Measurements from ENCODE around the gene ZNF697. TPM values are rescaled to one million over a fixed set of nuclear protein-coding genes. Genes with fewer than 3 reads are reported as not detected.

Gene ZNF697
- total and polyA plus RNA-seq, 4 donors, result 2.3 to 22.2 (median 5.0) TPM

GRCh38 chr1:119656410-119656955 is 8.4 kb upstream of the ZNF697 start:
- H3K9me3 ChIP-seq (ENCODE audit: control insufficient read depth in 4 of 4, insufficient read depth in 3 of 4, low read length in 3 of 4), result no peaks in the 10 kb centered on the region
- no peaks in the 10 kb centered on the region for H3K27me3 ChIP-seq (ENCODE audit: control insufficient read depth in 3 of 3, insufficient read depth in 3 of 3, low read length in 2 of 3)
- H3K9ac ChIP-seq (ENCODE audit: insufficient read depth in 1 of 2, low read length in 2 of 2), result no peak overlapping the region
- peaks cover 0 to 55% (median 16%) of the 10 kb centered on the region in 5 donors for H3K4me1 ChIP-seq (ENCODE audit: control insufficient read depth in 5 of 5, insufficient read depth in 5 of 5, low read length in 5 of 5)
- H3K36me3 ChIP-seq (ENCODE audit: control insufficient read depth in 4 of 4, insufficient read depth in 4 of 4, low read length in 4 of 4), result no peaks in the 10 kb centered on the region
- H3K27ac ChIP-seq (ENCODE audit: low read depth in 1 of 2, low read length in 1 of 2), result no peak overlapping the region
- ATAC-seq (ENCODE audit: insufficient read depth, low FRiP score), result no peak
- TF ChIP-seq CTCF (IDR thresholded peaks at IDR 0.05; ENCODE audit: control extremely low read depth, extremely low read depth), result no peak
- 82 to 89% methylated on average over 5 of the region's 5 CpGs for WGBS, 2 donors
- no peak overlapping the region for H3K4me3 ChIP-seq
- DNase-seq, result no peak

- no peak overlapping the region for H3K4me3 ChIP-seq
- peak overlapping the region in 1 of 2 donors; percentile 72 for H3K9ac ChIP-seq (ENCODE audit: insufficient read depth in 1 of 2, low read length in 2 of 2)
- peak in 2 of 3 donors; percentile 70 to 85 for DNase-seq
- peaks cover 0 to 47% (median 16%) of the 10 kb centered on the region in 5 donors for H3K4me1 ChIP-seq (ENCODE audit: control insufficient read depth in 5 of 5, insufficient read depth in 5 of 5, low read length in 5 of 5)
- WGBS, 2 donors, result 49 to 90% methylated on average over 1 of the region's 1 CpG
- no peak for TF ChIP-seq CTCF (IDR thresholded peaks at IDR 0.05; ENCODE audit: control extremely low read depth, extremely low read depth)
- H3K27me3 ChIP-seq (ENCODE audit: control insufficient read depth in 3 of 3, insufficient read depth in 3 of 3, low read length in 2 of 3), result peaks cover 0 to 3% (median 0%) of the 10 kb centered on the region in 3 donors
- H3K27ac ChIP-seq (ENCODE audit: low read depth in 1 of 2, low read length in 1 of 2), result no peak overlapping the region
- H3K36me3 ChIP-seq (ENCODE audit: control insufficient read depth in 4 of 4, insufficient read depth in 4 of 4, low read length in 4 of 4), result no peaks in the 10 kb centered on the region
- no peaks in the 10 kb centered on the region for H3K9me3 ChIP-seq (ENCODE audit: control insufficient read depth in 4 of 4, insufficient read depth in 3 of 4, low read length in 3 of 4)
- no peak for ATAC-seq (ENCODE audit: insufficient read depth, low FRiP score)
Measured at GRCh38 chr1:119655154-119655553, 7.1 kb upstream of the ZNF697 start.

- no peak overlapping the region for H3K4me3 ChIP-seq
- ATAC-seq (ENCODE audit: insufficient read depth, low FRiP score) (no peak), DNase-seq (peak in 2 of 3 donors; percentile 64 to 79)
- no peak overlapping the region for H3K27ac ChIP-seq (ENCODE audit: low read depth in 1 of 2, low read length in 1 of 2)
- H3K4me1 ChIP-seq (ENCODE audit: control insufficient read depth in 5 of 5, insufficient read depth in 5 of 5, low read length in 5 of 5), result peaks cover 0 to 38% (median 6%) of the 10 kb centered on the region in 5 donors
- no peak for TF ChIP-seq CTCF (IDR thresholded peaks at IDR 0.05; ENCODE audit: control extremely low read depth, extremely low read depth)
- peaks cover 0 to 3% (median 0%) of the 10 kb centered on the region in 3 donors for H3K27me3 ChIP-seq (ENCODE audit: control insufficient read depth in 3 of 3, insufficient read depth in 3 of 3, low read length in 2 of 3)
- WGBS, 2 donors, result 73 to 90% methylated on average over 3 of the region's 3 CpGs
- peak overlapping the region in 1 of 2 donors; percentile 30 for H3K9ac ChIP-seq (ENCODE audit: insufficient read depth in 1 of 2, low read length in 2 of 2)
- H3K36me3 ChIP-seq (ENCODE audit: control insufficient read depth in 4 of 4, insufficient read depth in 4 of 4, low read length in 4 of 4), result no peaks in the 10 kb centered on the region
- H3K9me3 ChIP-seq (ENCODE audit: control insufficient read depth in 4 of 4, insufficient read depth in 3 of 4, low read length in 3 of 4), result no peaks in the 10 kb centered on the region
Measured at GRCh38 chr1:119653839-119654170, 5.7 kb upstream of the ZNF697 start.

All from lung (tissue), 12 donors.